Panc1 (cell line): ENCODE data around the gene LPP. TPM values are rescaled to one million over a fixed set of nuclear protein-coding genes. Genes with fewer than 3 reads are reported as not detected.

Experiments used
- ATAC-seq: fragments of 200-7000 bp; cut with Tn5 transposase; 2 replicates; pipeline ENCODE4 v1.9.1; 2020; ENCODE audit warnings: mild to moderate bottlenecking, moderate library complexity
- BruUV-seq: library from RNA; stranded (reverse); fragments of 400-500 nt; replicated peaks from 2 replicates; lab custom pipeline; 2021; lab: Mats Ljungman, UMichigan
- CTCF ChIA-PET: fragments of 300-600 bp; sonication (Branson Sonifier 250); formaldehyde crosslinking; loops from one replicate; lab custom pipeline; 2022; ENCODE audit warnings: antibody characterized with exemption; lab: Charles Lee
- POLR2A ChIA-PET: fragments of 300-600 bp; sonication (Branson Sonifier 250); formaldehyde crosslinking; loops from one replicate; lab custom pipeline; 2022; ENCODE audit warnings: antibody characterized with exemption; lab: Charles Lee
- DNase-seq: peaks from one replicate; pipeline ENCODE4 v3.0.0-alpha.2; 2010; ENCODE audit warnings: low read depth, low spot score
- H3K27ac ChIP-seq: 2 replicates; pipeline ENCODE4 v1.5.1; 2011; ENCODE audit warnings: mild to moderate bottlenecking, low read length, inconsistent platforms
- H3K27me3 ChIP-seq: fragments of 200-500 bp; sonication (Bioruptor generic); 2 replicates; pipeline ENCODE4 v1.6.0; 2014; ENCODE audit warnings: low read length, inconsistent platforms; ENCODE audit not compliant: control insufficient read depth, insufficient read depth
- H3K36me3 ChIP-seq: fragments of 200-500 bp; sonication (Bioruptor generic); 2 replicates; pipeline ENCODE4 v1.5.1; 2014; ENCODE audit warnings: inconsistent platforms, mild to moderate bottlenecking, low read length, moderate library complexity; ENCODE audit not compliant: control insufficient read depth, insufficient read depth
- H3K4me1 ChIP-seq: 2 replicates; pipeline ENCODE4 v1.5.1; 2011; ENCODE audit warnings: inconsistent platforms, mild to moderate bottlenecking, low read length, moderate library complexity; ENCODE audit not compliant: control insufficient read depth, insufficient read depth
- H3K4me3 ChIP-seq, 2 experiments: 2 replicates each; pipeline ENCODE4 v1.5.1; 2011 to 2012; ENCODE audit warnings: low read depth in 2 of 2, low read length in 2 of 2, mild to moderate bottlenecking in 2 of 2, inconsistent platforms in 1 of 2, moderate library complexity in 1 of 2
- H3K9me3 ChIP-seq: fragments of 200-500 bp; sonication (Bioruptor generic); 2 replicates; pipeline ENCODE4 v1.5.1; 2014; ENCODE audit warnings: low read depth, mild to moderate bottlenecking, inconsistent platforms, low read length, moderate library complexity; ENCODE audit not compliant: control insufficient read depth, insufficient read depth
- POLR2AphosphoS5 ChIP-seq: IDR thresholded peaks from 2 replicates; pipeline ENCODE4 v1.6.1; 2012; ENCODE audit warnings: mild to moderate bottlenecking, low read depth, low read length, moderate library complexity
- SIN3A ChIP-seq: IDR thresholded peaks from 2 replicates; pipeline ENCODE4 v1.6.1; 2012; ENCODE audit warnings: low read depth, mild to moderate bottlenecking, low read length, moderate library complexity, borderline replicate concordance; ENCODE audit not compliant: insufficient read depth
- TCF7L2 ChIP-seq: IDR thresholded peaks from 2 replicates; pipeline ENCODE4 v1.6.1; 2011; ENCODE audit warnings: mild to moderate bottlenecking, low read depth, low read length, inconsistent platforms
- in situ Hi-C: cut with HindIII; loops from 2 replicates; pipeline ENCODE4 v1.10.0; 2016; ENCODE audit warnings: low sequenced_read_pairs, low pct_unique_long_range_greater_than_20kb
- intact Hi-C: fragments of 100-400 bp; cut with micrococcal nuclease; formaldehyde crosslinking; loops from one replicate; pipeline ENCODE4 v1.10.0; 2022; ENCODE audit not compliant: unreplicated experiment
- total RNA-seq: library from RNA; stranded (reverse); gene quantifications from one replicate; pipeline ENCODE4 v1.2.1, GENCODE V29; 2021; ENCODE audit not compliant: unreplicated experiment
- TF ChIP-seq, protein P1 (sequence below): fragments of 450-650 bp; IDR thresholded peaks from 2 replicates; pipeline ENCODE4 v1.5.1; 2017; ENCODE audit warnings: mild to moderate bottlenecking
- TF ChIP-seq, protein P2 (sequence below), 2 experiments: IDR thresholded peaks; 2 replicates each; pipeline ENCODE4 v1.6.1; 2011 to 2012; ENCODE audit warnings: low read depth in 2 of 2, control low read depth in 1 of 2, low read length in 1 of 2, mild to moderate bottlenecking in 1 of 2, moderate library complexity in 1 of 2; ENCODE audit not compliant: insufficient read depth in 1 of 2

LPP gene
- total RNA-seq, 1 experiment from 2014 or later, result 90.0 TPM

DNA sequence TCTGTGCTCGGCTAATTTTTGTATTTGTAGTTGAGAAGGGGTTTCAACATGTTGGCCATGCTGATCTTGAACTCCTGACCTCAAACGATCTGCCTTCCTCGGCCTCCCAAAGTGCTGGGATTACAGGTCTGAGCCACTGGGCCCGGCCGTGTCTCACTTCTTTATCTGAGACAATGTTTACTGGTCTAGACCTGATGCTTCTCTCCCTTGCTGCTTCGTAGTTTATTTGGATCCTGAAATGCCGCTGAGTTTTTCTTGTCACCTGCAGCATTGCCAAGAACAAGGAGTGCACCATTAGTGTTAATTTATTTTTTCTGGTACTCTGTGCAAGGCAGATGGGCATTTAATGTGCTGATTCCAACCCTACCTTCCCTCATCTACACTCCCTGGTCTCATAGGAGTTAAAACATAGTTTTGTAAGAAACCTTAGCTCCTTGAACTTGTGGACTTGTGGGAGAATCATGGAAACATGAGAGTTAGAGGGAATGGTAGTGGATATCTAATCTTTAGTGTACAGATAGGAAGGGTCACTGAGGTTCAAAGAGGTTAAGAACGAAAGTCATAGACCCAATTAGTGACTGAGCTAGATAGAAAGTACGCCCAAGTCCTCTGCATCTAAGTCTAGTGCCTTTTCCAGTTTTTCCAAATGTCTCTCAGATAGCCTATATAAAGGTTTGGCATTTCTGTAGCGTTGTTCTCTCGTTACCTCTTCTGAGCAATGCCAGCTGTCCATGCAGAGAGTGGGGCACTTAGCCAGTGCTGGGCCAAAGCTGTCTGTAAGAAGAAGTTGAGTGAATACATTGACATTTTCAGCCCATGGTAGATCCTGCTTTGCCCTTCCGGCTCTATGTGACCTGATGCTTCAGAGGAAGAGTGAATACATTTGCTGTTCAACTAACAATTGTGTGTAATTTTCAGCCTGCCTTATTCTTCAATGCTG, 244.1 kb downstream of the LPP start:
- no peak for ATAC-seq
- no TSS peak for BruUV-seq
- TF ChIP-seq SIN3A (no peak), TCF7L2 (no peak), POLR2AphosphoS5 (no peak)
- Histone ChIP-seq H3K27ac (no peak overlapping the region), H3K4me1 (no peaks in the 10 kb centered on the region; the same call in 1 of the 2 replicates), H3K4me3 (no peak overlapping the region), H3K27me3 (no peaks in the 10 kb centered on the region), H3K36me3 (no peaks in the 10 kb centered on the region), H3K9me3 (no peaks in the 10 kb centered on the region)
- intact Hi-C loops (no loop called here), in situ Hi-C loops (no loop called here)
- no peak for DNase-seq
- POLR2A ChIA-PET, result interaction anchor here (0.7 kb wide), 1 partner anchor 537 kb away, joined by 3 read pairs; no protein-coding TSS in a partner anchor
- CTCF ChIA-PET, result no interaction called here

DNA sequence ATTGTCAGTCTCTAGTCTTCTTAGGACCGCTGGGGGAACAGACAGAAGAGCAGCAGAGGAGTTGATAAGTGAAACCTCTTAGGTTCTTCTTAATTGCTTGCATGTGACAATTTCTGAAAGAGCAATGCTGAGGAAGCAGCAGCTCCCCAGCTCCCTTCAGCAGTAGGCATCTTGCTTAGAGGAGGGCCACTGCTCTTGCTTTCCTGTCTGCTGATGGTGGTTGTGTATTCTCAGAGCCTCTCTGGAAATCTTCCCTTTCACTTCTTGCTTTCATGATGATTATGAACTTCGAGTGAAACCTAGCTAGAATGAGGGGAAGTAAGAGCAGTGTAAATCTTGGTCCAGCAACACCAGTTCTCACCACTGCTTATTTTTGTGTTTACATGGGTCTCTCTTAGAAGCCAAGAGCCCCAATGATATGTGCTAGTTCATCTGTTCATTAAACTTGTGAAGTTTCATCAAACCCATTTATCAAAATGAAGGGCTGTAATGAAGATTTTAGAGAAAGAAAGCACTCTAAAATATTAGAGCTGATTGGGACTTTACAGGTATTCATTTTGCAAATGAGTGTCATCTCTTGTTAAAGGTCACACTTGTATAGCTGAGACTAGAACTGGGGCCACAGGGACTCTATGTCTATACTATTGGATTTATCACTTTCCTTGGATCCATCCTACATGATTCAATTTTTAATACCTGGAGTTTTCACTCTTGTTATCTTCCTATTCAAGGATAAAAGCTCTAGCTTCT, 246.7 kb downstream of the LPP start:
- BruUV-seq, result no TSS peak
- intact Hi-C loops, result loop anchor here (10.0 kb wide), 1 partner anchor 656 kb away; the partner anchor contains the start of gene BCL6
- ChIA-PET CTCF (no interaction called here), POLR2A (interaction anchor here (0.5 kb wide), 3 partner anchors 377 to 614 kb away, joined by 3 to 6 read pairs (median 4); no protein-coding TSS in a partner anchor)
- H3K36me3 ChIP-seq, result no peaks in the 10 kb centered on the region
- no peaks in the 10 kb centered on the region for H3K27me3 ChIP-seq
- H3K4me1 ChIP-seq, result no peaks in the 10 kb centered on the region; the same call in 1 of the 2 replicates
- H3K4me3 ChIP-seq, result no peak overlapping the region
- in situ Hi-C loops, result no loop called here
- no peak for ATAC-seq
- no peak overlapping the region for H3K27ac ChIP-seq
- DNase-seq, result no peak
- TF ChIP-seq, protein P1, sequence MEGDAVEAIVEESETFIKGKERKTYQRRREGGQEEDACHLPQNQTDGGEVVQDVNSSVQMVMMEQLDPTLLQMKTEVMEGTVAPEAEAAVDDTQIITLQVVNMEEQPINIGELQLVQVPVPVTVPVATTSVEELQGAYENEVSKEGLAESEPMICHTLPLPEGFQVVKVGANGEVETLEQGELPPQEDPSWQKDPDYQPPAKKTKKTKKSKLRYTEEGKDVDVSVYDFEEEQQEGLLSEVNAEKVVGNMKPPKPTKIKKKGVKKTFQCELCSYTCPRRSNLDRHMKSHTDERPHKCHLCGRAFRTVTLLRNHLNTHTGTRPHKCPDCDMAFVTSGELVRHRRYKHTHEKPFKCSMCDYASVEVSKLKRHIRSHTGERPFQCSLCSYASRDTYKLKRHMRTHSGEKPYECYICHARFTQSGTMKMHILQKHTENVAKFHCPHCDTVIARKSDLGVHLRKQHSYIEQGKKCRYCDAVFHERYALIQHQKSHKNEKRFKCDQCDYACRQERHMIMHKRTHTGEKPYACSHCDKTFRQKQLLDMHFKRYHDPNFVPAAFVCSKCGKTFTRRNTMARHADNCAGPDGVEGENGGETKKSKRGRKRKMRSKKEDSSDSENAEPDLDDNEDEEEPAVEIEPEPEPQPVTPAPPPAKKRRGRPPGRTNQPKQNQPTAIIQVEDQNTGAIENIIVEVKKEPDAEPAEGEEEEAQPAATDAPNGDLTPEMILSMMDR, result no peak
- TF ChIP-seq, protein P2, sequence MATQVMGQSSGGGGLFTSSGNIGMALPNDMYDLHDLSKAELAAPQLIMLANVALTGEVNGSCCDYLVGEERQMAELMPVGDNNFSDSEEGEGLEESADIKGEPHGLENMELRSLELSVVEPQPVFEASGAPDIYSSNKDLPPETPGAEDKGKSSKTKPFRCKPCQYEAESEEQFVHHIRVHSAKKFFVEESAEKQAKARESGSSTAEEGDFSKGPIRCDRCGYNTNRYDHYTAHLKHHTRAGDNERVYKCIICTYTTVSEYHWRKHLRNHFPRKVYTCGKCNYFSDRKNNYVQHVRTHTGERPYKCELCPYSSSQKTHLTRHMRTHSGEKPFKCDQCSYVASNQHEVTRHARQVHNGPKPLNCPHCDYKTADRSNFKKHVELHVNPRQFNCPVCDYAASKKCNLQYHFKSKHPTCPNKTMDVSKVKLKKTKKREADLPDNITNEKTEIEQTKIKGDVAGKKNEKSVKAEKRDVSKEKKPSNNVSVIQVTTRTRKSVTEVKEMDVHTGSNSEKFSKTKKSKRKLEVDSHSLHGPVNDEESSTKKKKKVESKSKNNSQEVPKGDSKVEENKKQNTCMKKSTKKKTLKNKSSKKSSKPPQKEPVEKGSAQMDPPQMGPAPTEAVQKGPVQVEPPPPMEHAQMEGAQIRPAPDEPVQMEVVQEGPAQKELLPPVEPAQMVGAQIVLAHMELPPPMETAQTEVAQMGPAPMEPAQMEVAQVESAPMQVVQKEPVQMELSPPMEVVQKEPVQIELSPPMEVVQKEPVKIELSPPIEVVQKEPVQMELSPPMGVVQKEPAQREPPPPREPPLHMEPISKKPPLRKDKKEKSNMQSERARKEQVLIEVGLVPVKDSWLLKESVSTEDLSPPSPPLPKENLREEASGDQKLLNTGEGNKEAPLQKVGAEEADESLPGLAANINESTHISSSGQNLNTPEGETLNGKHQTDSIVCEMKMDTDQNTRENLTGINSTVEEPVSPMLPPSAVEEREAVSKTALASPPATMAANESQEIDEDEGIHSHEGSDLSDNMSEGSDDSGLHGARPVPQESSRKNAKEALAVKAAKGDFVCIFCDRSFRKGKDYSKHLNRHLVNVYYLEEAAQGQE (IDR thresholded peaks at IDR 0.05; ENCODE audit: insufficient read depth in 1 of 2, low read depth in 2 of 2, low read length in 1 of 2), result no peak
- TF ChIP-seq TCF7L2, result no peak
- TF ChIP-seq POLR2AphosphoS5, result no peak
- no peak for TF ChIP-seq SIN3A
- no peaks in the 10 kb centered on the region for H3K9me3 ChIP-seq
